Stimulated activated naive CD4-positive, alpha-beta T cell treated with Interleukin-2 at 50 U/mL for 16 hours (primary cell): ENCODE data around the gene ABLIM1.

Experiments used
- DNase-seq: peaks from one replicate; lab custom pipeline; 2025; lab: John Stamatoyannopoulos, UW

The ABLIM1 gene

DNA sequence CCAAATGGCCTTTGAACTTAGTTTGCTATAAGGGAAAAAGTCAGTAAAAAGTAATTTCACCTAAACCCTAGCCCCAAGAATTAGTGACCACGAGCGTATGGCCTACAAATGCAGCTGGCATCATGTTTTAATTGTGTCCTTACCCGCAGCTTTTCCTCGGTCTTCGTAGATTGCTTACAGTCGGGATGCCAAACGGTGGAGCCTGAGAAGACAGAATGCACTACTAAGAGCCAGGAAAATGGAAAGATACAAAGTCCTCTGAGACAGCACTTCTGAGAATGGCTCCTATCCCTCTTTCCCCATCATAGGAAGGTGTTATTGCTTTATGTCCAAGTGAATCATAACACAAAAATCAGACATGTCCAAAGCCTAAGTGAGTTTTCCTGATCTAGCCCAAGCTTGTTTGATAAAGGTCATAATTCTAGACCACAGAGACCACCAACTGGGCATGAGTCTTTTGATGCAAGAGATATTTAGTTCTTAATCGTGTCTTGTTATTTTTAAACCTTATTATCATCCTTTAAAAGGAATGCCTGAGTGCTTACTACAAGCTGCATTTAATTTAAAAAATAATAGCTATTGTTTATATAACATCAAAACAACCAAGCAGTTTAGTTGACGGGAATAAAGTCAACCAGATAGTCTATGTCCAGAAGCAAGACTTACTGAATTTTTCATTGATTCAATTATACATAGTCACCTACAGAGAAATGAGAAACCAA is 170.1 kb downstream of the ABLIM1 start:
- no peak for DNase-seq

DNA sequence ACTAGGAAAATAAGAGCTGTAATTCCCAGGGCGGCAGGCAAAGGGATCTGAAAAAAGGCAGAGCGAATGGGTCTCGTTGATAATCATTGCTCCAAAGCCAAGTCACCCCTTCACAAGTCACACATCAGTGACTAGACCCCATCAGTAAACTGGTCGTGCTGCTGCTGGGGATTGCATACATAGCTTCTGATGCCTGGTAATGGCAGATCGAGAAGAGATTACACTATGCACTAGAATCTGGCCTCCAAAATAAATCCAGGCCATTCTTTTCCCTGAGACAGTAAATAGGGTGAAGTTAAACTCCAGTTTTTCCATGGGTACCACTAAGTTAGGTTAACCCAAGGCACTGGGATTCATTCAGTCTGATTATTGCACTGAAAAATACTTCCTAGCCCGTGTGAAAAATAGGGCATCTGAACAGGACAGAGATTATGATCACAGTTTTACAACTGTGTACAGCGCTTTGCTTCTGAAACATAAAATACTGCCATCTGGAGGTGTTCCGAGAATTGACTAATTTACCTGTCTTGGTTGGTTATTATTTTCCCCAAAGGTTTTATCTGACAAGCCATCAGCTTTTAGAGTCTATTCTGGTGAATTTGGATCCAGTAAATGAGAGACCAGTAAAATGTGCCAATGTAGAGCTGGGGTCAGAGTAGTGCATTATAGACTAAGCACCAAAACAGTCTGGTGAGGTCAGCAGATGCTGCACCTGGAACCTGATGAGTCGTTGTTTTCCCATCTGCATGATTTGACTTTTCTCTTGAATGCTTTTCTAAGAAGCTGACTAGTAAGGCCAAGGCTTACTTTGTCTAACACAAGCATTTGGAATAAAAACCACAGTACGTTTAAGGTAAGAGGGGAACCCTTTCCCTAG is 170.9 kb downstream of the ABLIM1 start:
- no peak for DNase-seq

DNA sequence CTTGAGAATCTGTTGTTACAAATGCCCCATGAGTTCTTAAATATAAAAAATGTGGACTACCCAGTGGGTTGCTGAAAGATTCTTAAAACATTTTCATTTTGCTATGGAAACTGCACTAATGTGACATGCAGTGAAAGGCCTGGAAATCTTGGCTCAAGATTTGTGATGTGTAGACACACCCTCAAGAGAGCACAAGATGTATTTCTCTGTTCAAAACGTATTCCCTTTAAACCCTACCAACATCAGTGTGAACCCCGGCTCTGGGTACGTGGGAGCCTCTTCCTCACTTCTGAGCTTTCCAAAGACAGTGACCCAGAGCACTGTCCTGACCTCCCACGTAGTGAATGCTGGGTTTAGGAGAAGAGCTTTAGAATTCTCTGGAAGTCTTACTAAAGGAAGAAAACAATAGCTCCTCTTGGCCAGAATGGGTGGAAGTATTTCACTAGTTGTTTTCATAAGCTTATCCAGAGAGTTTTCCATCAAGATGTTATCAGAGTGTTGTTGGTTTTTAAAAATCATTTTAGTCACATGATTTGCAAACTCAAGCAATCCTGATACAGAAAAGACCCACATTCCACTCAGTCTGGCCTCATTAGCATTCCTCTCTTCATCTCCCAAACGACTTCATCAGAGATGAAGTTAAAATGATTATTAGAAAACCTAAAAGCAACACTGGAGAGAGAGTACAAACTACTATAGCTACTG is 172.2 kb downstream of the ABLIM1 start:
- no peak for DNase-seq

DNA sequence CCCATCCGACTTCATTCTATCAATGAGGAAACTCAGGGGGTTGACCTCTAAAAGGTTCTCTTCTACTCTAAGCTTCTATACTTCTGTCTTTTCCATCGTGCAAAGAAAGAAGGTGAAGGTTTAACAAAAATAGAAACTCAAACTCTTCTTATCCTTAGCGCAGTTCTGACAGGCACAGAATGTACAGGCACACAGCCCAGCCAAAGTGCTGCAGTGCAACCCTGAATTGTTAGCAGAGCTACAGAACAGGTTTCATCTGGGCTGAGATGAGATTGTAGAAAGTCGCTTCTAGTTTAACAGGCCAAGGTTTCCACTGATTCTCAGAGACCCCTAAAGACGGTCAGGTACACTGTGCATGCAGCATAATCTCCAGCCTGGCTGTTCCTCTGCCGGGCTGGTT is 174.5 kb downstream of the ABLIM1 start:
- DNase-seq, result no peak

DNA sequence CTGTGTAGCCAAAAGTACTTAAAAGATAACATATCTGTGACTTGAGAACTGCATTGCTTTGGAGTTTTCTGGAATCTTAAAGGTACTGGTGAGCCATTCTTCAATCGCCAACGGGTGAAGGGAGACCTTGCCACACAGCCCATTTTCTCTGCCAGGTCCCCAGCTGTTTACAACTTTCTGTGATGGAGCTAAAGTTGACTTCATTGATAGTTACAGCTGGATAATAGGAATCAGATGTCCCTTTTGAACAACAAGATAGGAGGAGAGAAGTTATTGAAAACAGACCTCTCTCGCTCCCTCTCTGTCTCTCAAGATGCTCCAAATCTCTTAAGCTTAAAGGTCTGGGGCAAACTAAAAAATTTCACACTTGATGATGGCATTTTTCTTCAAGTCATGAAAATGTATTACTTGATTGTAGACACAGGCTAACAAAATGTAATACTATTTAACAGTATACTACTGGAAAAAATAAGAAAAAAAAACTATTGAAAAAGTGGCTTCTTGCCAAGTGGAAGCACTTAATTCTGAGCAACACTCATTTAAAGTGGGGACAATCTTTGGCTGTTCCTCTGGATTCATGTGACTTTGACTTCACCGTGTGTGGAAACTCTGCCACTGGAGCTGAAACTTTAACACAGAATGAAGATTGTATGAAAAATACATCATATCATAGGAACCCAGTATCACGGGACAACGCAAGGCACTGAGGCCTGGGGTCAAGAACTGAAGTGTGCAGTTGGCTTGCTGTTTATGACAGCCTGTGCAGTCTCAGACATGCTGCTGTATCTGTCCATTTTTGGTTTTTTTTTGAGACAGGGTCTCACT is 175.4 kb downstream of the ABLIM1 start:
- no peak for DNase-seq

DNA sequence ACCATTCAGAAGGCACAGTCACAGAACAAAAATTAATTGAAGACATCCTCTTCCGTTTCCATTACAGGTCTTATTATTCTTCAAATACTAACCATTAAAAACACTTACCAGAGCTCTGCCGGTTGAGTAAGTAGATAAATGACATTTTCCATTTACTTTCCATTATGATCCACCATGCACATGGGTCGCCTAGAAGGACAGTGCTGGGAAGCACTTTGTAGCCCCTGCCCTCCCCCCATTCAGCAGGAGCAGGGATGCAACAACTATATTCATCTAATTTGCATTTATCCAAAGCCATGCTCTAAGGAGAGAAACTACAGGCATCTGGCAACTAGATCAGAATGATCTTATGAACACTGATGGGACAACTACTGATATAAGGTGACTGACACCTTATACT is 177.0 kb downstream of the ABLIM1 start:
- no peak for DNase-seq

DNA sequence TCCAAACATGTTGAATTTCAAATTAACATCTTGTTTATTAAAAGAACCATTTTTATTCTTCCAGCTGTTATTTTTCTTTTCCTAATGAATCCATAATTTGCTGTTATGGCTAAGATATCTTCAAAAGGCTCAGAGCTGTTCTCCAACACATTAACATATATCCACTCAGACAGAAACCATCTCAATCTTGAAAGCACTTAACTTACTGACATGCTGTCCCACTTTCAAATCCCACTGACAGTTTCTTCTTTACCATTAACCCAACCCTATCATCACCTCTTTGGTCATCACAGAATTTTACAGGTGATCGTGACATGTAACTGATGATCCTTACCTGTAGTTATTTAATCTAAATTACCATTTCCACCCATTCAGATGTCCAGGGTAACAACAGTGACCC is 178.2 kb downstream of the ABLIM1 start:
- DNase-seq, result no peak

DNA sequence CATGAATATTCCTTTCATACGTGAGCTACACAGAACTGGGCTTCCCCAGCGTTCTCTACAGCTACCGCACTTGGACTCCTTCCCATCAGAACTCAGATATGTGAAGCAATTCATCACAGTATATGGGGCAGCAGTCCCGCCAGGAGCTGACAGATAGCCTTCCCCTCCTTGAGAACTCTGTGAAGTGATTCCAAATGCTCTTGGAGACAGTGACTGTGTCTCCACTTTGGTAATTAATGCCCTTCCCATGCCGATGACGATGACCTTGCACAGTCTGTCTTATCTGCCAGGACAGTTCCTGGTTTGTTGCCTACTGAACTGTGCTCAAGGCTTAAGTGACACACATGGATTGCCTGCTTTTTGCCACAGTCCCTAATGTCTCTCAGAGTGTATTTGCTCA is 178.8 kb downstream of the ABLIM1 start:
- DNase-seq, result no peak

DNA sequence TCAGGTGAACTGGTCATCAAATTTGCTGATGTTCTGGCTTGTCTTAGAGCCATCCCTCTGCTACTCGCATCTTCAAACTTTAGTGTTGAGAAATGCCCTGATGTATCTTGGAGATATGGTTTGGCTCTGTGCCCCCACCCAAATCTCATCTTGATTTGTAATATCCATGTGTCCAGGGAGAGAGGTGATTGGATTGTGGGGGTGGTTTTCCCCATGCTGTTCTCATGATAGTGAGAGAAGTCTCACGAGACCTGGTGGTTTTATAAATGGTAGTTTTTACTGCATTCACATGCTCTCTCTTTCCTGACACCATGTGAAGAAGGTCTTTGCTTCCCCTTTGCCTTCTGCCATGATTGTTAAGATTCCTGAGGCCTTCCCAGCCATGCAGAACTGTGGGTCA is 179.8 kb downstream of the ABLIM1 start:
- no peak for DNase-seq

DNA sequence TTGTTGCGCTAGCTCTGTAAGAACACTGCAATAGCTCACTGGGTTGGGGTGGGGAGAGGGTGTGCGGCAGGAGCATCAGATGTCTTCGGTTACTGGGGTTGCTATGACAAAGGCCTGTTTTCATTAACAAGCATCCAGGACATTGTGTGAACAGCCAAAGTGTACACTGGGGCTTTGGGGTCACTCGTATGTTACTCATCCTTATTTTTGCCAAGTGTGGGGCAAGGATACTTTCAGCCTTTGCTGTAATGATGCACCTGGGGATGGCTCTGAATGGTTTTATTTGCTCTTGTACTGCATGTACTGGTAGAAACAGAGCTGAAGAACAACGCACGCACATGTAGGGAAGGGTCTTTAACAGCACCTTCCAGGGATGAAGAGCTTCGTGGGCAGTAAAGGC is 180.8 kb downstream of the ABLIM1 start:
- DNase-seq, result no peak

DNA sequence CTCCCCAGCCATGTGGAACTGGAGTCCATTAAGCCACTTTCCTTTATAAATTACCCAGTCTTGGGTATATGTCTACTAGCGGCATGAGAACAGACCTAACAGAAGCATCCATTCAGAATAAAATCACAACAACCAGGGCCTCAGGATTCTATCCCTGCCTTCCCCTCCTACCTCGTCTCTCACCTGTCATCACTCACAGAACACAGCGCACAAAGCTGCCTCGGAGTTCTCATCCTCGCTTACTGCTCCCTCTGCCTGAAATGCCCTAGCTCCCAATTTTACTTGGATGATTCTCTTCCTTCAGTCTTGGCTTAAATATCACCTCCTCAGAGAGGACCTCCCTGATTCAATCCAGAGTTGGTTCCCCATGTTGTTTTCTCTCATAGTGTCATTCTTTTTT is 183.1 kb downstream of the ABLIM1 start:
- no peak for DNase-seq

DNA sequence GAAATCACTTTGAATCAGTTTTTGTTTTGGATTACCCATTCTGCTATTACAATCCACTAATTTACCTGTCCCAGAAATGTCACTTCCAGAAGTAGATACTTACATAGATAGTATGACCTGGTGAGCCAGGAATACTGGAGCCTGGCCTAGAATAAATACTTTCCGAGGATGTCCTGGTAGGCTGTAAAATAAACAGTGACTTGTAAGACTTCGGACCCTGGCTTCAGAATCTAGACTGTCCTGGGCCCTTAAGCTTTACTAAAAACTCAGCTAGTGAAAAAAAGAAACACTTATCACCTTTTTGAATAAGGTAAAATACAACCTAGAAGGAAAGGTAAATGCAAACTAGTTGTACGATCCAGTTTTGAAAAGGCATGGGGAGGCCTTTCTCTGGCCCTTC is 184.3 kb downstream of the ABLIM1 start:
- no peak for DNase-seq

DNA sequence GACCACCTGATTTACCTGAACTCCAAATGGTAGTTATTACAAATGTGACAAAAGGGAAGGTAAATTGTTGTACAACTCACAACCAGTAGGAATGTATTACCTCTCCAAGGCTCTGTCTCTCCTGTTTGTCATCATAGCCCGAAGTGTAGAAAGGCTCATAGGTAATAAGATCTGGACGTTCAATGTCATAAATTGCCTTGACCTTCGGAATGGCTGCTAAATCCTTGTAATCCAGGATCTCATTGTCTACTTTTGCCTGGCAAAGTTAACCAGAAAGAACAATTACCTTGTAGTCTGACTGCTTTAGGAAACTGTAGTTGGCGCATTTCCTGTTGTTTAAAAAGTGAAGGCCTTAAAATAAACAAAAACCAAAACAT is 185.2 kb downstream of the ABLIM1 start:
- DNase-seq, result no peak

DNA sequence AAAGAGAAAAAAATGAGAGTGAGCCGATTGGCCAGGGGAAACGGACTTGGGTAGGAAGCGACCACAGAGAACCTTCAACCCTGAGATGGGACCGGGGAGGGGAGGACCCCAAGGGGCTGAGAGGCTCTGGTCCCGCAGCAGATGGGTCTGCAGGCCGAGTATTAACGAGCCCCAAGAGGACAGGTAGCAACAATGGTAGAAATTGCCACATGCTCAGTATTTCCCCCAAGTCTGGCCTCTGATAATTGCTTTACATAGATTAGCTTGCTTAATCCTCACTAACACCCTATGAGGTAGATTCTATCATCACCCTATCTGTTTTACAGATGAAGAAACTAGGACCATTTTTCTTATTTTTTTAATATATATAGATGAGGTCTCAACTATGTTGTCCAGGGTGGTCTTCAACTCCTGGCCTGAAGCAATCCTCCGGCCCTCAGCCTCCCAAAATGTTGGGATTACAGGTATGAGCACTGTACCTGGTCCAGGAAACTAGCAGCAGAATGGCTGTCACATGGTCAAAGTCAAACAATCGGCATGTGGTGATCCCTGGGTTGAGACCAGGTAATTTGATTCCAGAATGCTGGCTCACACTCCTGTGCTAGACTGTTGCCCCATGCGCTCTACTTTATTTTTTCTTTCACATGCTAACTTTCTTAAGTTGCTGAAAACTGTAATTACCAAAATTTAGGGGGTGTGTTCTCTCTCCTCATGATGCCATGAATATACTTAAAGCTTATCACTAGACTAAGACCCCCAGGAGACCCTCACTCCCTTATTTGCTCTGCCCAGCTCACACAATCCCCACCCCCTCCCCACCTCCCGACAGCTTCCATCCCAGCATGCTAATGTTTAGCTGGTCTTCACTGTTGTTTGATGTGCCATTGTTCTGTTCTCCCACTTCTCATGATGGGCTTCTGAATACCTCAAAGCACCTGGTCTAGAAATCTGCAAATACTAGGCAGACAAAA is 185.9 kb downstream of the ABLIM1 start:
- DNase-seq, result no peak

DNA sequence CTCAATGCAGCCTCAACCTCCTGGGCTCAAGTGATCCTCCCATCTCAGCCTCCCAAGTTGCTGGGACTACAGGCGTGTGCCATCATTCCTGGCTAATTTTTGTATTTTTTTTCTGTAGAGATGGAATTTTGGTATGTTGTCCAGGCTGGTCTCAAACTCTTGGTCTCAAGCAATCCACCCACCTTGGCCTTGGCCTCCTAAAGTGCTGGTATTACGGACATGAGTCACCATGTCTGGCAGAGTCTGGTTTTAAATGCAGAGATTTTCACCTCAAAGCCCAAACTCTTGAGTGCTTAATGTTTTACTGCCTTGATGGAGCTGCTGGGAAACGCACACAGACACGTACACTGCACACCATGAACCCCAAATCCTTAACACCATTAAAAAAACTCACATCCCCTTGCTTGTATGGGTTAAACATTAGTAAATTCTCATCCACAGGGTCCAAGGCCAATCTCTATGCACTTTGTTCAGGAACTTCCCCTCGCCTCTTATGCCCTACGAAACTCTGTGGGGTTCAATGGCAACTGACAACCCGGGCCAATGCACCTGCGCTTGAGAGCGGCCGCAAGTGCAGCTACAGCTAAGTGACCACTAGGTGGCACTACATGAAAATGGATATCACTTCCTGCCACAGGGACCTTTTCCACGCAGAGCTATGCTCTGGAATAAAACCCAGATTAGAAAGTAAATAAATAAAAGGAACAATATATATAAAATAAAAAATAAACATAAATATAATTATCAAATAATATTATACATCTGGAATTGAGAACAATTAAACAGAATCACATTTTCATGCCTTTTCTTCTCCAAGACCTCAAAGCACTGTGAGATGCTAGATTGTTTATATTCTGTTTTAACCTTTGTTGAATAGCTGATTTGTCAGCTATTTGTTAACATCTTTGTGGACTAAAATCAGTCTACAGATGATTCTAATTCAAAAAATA is 186.8 kb downstream of the ABLIM1 start:
- peak; percentile 53 for DNase-seq

DNA sequence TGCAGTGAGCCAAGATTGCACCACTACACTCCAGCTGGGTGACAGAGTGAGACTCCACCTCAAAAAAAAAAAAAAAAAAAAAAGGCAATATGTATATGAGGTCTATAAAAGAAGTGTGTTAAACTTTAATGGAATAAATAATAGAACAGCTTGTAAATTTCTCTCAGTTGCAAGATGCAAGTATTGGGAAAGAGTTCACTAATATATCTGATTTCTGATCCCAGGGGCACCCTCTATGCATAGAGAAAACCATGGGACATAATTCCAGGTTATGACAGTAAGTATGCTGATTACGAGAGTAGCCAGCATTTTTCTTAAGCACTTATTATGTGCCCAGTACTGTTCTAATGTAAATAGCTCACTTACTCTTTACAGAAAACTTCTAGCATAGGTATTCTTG is 187.7 kb downstream of the ABLIM1 start:
- DNase-seq, result no peak

DNA sequence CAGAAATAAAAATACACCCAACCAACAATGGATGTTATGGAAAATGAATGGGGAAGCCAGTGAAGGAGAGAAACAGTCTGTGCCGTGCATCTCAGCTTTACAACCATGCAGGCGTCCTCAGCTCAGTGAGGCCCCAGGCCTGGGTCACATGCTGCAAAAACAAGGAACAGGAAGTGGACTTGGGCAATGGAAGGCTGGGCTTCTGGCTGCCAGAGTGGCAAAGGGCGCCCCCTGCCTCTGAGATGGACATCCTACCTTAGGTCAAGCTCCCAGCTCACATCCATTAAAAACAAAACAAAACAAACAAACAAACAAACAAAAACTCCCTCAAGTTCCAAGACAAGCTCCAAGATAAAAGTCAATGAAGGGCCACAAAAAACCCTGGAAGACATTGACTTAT is 199.1 kb downstream of the ABLIM1 start:
- DNase-seq, result no peak

DNA sequence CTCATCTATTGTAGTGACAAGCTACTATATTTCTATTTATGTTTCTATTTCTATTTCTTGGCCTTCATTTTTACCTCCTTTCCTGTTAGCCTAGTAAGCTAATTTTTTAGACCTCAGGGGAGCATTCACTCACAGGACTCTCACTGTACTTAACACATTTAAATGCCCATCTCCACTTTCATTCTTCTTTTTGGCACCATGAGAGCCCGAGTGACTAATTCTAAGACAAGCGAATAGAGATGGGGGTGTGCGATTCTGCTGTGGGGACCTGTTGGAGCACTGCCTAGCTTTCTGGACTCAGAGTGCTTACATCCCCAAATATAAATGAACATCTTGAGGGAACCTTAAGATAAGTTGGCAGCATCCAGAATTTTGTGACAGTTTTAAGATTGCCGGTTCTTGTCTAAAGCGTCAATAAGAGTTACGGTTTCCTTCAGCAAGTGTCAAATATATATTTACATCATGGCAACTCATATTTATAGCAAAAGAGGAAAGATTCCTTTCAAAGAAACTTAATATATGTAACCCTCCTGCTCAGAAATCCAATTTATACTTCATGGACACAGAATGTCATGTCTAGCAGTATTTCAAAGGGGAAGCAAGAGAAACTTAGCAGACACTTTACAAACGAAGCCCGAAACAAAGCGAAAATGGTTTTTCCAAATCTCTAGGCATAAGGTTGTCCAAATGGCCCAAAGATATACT is 199.7 kb downstream of the ABLIM1 start:
- DNase-seq, result no peak

DNA sequence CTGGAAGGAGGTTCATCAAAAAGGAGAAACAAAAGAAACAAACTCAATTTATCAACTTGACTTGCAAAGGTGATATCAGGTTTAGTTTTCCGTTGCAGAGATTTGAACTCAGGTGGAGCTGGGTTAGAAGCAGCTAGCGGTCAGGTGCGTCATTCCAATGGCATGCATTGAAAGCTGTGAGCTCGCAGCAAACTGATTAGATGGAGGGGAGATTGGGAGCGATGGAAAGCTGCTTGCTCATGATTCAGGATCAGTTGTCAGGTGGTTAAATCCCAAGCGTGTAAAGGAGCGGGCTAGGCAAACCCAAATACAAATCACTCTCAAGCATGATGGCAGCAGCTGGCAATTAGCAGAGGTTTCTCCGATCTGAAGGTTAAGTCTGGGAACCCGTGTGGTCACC is 204.5 kb downstream of the ABLIM1 start:
- no peak for DNase-seq
